ENCODE measurements around the gene BOLL.
"Not testable (repeated sequence)": the region's sequence is repeated elsewhere in the genome, so short reads cannot be mapped to it uniquely, and the experiment has no call there.

The BOLL gene

DNA sequence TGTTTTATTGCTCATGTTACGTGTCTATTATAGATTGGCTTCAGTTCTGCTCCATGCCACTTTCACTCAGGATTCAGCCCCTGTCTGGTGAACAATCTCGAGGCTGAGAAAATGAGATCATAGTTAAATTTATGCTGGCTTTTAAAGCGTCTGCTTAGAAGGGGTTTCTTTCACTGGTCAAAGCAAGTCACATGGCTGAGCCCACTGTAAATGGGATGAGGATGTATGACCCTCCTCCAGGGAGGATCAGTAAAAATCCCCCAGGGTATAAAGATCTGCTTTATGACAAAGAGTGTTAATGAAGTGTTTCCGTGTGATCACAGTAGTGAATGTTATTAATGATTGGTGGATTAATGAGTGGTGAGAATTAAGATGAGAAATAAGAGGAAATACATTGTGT, 13.1 kb upstream of the BOLL start:
- DNase-seq (ENCODE audit: low read depth in 2 of 2, low spot score in 1 of 2) = no peak

DNA sequence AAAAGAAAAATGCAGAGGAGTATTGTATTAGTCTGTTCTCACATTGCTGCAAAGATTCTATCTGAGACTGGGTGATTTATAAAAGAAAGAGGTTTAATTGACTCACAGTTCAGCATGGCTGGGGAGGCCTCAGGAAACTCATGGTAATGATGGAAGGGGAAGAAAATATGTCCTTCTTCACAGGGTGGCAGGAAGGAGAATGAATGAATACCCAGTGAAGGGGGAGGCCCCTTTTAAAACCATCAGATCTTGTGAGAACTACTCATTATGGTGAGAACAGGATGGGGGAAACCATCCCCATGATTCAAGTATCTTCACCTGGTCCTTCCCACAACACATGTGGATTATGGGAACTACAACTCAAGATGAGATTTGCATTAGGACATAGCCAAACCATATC, 10.2 kb upstream of the BOLL start:
- DNase-seq (ENCODE audit: low read depth in 2 of 2, low spot score in 1 of 2) = no peak

DNA sequence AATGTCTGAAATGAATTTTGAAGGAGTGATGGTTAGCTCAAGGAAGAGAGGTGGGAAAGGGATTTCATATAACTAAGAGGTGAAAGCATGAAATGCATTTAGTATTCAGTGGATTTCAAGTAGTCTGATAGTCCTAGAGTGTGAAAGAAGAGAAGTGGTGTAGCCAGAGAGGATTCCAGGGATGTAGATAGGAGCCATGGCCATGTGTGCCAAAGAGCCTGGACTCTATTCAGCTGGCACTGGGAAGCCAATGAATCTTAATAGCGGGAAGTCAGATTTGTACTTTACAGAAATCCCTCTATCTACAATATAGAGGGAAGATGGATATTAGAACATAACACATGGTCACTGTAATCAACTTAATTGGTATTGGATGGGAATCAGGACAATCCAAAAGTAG, 8.3 kb upstream of the BOLL start:
- no peak for DNase-seq (ENCODE audit: low read depth in 2 of 2, low spot score in 1 of 2)

DNA sequence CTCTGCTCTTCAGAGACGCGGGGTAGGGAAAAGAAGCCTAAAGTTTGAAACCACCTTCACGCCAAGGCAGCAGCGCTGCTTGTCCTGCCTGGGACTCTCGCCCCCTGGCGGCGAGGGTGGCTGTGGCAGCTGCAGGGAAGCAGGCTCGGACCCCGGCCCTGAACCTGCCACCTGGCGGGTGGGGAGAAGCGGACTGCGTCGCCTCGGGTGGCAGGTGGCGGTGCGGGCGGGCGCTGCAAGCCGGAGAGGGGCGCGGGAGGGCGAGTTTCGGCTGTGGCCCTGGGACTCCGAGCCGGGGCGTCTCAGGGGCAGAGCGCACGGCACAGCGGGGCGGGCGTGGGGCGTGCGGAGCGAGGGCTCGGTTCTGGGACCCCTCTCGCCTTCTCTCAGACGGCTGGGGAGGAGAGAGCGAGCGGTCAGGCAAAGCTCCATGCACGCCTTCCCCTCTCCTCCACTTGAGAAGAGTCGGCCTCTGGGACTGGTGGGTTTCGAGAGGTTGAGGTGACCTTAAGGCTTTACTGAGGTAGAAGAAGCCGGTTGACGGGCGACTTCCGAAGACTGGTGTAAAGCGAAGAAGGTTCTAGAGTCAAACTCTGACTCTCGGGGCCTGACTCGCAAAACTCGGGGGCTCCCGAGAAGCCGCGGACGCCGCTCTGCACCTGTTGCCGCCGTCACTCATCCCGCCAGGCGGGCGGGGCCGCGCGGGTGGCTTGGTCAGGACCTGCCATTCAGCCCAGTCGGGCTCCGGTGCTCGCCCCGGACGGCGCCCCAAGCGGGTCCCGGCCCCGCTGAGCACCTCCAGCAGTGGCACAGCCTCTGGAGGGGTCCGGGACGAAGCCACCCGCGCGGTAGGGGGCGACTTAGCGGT, 1.1 kb upstream of the BOLL start:
- no peak for DNase-seq (ENCODE audit: low read depth in 2 of 2, low spot score in 1 of 2)

DNA sequence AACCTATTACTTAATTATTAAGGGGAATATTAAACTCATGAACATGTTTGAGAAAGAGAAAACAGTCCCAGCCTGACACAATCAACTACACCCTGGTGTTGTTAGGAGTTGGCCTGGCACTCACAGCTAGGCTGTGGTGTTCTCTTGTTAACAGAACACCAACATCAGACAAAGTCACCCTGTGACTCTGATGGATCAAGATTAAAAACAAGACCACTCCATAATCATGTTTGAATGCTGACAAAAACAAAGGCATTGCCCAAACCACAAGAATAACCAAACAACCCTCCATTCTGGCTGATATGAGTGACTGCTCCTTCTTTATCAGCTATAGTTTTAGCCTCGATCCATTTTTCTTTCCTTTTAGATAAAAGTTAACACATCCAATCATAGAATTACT, 3.0 kb downstream of the BOLL start:
- no peak for DNase-seq (ENCODE audit: low read depth in 2 of 2, low spot score in 1 of 2)

DNA sequence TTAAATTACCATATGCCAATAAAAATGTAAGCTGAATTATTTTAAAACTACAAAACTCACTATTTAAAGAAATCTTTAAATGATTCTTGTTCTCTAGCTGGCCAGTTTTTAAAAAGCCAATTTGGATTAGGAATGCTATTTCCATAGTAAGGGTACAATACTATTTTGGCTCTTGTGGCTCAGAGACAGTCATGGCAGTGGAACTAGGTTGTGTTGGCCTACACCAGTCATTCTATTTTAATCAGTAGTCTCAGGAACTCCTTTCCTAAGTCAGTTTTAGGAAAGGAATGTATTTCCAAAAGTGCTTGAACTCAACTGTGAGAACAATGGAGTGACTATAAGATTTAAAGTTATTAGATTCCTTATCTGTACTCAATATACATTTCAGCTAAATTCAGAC, 5.9 kb downstream of the BOLL start:
- no peak for DNase-seq (ENCODE audit: low read depth in 2 of 2, low spot score in 1 of 2)

DNA sequence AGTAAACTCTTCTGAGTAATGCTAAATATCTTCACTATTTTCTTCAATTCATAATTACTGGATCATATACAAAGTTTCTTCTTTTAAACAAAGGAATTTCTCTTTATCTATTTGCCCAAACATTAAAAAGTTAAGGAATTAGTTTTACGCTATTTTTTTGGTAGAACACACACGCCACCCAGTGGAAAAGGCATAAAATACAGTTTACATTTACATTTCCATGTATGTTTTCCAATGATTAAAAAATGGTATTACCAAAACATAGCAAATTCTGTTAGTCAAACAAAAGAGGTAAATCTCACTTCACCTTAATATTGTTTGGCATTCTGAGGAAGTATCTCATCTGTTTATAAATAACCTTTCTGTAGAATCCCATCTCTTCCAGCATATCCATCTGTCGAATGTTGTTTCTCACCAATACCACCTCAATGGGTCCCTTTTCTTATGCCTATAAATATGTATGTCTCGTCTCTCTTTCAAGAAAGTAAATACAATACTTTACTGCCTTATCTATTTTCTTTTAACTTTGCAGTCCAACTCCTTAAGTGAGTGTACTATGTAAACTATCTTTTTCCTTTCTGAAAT, 7.2 kb downstream of the BOLL start:
- no peak for DNase-seq (ENCODE audit: low read depth in 2 of 2, low spot score in 1 of 2)

DNA sequence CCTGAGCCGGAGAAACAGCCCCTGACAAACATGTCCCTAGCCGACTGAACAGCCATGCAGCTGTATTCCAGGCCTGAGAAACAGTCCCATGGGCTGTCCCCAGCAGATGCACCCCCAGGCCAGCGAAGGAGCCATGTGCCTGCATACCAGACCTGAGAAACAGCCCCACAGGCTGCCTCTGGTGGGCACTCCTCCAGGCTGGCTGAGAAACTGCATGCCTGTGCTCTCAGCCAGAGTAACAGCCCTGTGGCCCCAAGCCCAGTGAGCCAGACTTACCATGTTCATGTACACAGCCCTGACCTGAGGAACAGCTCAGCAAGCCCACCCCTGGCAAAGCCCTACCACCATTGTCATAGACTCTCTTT, 24.8 kb downstream of the BOLL start:
- DNase-seq (ENCODE audit: low read depth in 2 of 2, low spot score in 1 of 2) = no peak

DNA sequence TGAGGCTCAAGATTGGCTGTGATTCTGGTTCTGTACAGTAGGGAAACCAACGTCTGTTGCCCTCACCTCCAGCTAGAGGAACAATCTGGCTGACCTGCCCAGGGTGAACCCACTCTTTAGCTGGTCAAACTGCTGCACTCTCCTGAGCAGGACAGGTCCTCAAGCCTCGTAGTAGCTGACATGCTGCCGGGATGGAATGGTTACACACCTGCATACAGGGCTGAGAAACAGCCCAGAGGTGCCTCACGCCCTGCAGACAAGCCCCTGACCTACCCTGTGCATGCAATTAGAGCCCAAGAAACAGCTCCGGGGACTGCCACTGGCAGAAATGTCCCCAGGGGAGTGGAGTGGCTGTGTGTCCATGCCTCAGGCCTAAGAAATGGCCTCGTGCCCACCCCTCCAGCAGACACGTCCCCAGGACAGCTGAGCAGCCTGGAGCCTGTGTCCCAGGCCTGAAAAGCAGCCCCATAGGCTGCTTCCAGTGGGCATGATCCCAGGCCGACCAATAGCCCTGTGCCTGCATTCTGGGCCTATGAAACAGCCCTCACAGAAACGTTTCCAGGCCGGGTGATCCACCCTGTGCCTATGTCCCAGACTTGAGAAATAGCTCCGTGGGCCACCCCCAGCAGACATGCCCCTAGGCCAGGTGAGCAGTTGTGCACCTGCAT, 25.4 kb downstream of the BOLL start:
- DNase-seq (ENCODE audit: low read depth in 2 of 2, low spot score in 1 of 2) = no peak

DNA sequence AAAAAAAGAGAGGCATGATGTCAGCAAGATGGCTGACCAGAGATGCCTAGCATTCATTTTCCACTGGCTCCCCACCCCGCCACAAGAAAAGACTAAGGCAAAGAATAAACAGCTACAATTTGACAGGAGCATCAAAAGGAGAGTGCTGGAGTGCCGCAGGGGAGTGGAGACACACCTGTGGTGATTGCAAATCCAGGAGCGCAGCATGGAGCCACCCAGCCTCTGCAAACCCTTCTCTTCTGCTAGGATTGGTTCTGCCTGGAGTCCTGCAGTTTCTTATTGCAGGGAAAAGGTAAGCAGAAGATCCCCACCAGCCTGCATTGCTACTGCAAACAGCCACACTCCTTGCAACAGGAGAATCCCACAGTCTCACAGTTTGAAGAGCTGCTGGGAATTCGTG, 26.1 kb downstream of the BOLL start:
- no peak for DNase-seq (ENCODE audit: low read depth in 2 of 2, low spot score in 1 of 2)

DNA sequence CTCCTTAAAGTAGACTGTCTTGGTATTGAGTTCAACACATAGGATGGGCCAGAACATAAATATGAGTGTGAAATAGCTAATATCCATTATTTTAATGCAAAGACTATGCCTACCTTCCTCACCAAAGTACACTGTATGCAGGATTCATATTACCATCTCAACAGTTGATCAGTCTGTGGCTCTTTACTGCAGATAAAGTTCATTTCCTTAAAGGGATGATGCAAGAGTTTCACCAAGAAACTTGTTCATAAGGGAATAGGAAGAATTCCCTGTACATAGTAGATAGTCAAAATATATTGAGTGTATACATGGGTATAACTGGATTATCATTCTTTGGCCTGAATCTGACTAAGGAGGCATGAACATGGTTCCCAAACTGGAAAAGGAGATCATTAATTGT, 44.9 kb downstream of the BOLL start:
- DNase-seq (ENCODE audit: low read depth in 2 of 2, low spot score in 1 of 2) = no peak

DNA sequence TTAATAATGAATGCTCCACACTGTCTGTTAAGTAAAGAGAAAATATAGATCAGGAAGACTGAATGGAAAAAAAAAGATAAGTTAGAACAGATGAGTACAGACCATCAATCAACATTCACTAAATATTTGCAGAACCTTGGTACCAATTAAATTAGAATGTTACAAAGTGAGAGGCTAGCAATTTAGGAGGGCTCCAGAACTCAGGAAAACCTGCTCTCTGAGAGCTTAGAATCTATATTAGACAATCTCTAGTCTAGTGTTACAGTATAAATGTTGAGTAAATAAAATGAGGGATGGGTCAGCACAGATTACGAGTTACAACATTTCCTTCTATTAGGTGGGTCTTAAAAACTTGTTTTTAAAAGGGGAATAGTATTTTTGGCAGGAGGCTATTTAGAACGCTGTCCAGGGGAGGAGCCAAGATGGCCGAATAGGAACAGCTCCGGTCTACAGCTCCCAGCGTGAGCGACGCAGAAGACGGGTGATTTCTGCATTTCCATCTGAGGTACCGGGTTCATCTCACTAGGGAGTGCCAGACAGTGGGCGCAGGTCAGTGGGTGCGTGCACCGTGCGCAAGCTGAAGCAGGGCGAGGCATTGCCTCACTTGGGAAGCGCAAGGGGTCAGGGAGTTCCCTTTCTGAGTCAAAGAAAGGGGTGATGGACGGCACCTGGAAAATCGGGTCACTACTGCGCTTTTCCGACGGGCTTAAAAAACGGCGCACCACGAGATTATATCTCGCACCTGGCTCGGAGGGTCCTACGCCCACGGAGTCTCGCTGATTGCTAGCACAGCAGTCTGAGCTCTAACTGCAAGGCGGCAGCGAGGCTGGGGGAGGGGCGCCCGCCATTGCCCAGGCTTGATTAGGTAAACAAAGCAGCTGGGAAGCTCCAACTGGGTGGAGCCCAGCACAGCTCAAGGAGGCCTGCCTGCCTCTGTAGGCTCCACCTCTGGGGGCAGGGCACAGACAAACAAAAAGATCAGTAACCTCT, 56.3 kb downstream of the BOLL start:
- DNase-seq (ENCODE audit: low read depth in 2 of 2, low spot score in 1 of 2) = not testable (repeated sequence)

DNA sequence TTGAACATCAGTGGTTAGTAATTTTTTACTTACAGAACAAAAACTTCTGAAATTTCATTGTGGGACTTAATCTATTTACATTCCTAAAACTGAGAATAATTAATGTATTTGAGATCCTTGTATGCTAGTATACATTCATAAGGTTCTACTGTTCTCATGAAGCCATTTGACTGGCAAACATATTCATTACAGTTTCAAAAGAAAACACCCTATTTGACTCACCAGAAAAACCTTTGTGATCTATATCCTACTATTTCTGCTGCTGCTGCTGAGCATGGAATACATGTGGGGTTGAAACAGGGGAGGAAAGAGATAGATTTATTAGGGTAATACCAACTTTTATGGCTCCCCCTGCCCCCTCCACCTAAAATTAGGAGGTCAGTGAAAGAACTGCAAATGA, 58.1 kb downstream of the BOLL start:
- no peak for DNase-seq (ENCODE audit: low read depth in 2 of 2, low spot score in 1 of 2)

DNA sequence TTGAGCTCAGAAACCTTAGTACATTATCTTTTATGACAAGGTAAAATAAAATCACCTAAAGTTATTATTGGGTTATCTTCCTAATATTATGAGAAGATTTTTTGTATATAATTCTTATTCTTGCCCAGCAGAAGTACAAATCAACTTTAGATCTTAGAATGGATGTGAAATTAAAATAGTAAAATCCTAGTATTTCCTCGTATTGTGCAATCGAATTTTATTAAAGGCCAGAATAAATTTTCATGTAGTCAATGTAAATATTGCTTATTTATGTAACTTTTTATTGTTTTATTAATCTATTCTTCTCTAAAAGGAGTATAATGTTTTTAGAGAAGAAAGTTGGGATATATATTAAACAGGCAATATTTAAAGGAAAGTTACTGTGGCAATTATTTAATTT, 67.3 kb downstream of the BOLL start:
- DNase-seq (ENCODE audit: low read depth in 2 of 2, low spot score in 1 of 2) = no peak

DNA sequence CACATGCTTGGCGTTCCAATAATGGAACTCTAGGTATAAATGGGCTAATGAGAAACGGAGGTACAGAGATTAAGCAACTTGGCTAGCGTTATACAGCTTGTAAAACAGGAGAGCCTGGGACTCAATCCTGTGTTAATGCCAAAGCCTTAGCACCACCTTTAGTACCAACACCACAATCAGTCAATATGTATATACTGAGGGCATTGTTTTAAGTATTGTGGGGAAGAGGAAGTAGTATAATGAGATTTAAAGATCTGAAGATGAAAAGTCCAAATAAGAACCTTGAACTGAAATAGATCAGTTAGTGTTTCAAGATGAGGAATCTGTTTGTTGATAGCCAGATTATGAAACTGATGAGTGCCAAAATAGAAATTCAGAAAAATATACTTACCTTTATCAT, 71.8 kb downstream of the BOLL start:
- DNase-seq (ENCODE audit: low read depth in 2 of 2, low spot score in 1 of 2) = no peak

DNA sequence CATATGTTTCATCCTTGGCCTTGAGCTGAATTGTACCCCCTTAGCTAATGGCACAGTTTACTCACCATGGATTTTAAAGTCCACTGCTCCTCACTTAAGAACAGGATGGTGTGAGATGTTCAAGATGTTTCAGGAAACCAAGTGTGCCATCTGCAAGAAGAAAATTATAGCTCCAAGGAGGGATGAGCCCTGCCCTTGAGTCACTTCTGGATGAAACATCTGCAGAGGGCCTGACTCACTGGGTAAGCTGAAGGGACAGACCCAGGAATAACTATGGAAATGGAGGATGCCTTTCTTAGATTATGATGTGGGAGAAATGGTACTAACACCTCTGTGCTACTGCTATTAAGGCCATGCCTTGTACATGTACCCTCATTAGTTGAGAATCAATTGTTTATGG, 73.5 kb downstream of the BOLL start:
- no peak for DNase-seq (ENCODE audit: low read depth in 2 of 2, low spot score in 1 of 2)

DNA sequence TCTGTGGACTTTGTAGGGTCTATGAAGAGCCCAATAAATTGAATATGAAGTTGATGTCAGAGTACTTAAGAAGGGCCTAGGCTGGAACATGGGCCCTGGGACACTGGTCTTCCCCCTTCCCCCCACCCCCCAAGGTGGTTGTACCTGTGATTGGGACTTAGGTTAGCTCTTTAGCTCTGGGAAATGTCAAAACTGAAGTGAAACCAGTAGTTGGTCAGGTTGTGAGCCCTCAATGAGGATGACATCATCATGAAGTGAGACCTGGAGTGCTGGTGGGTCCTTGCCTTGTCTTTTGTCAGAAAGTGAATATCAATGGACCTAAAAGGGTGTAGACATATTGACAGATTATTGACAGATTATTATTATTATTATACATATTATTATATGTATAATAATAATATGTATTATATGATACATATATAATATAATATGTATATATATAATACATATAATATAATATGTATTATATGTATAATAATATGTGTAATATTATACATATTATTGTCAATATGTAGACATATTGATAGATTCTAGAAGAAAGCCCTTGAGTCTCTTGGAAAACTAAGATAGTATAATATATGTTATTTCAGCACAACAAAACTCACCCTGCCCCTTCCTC, 74.6 kb downstream of the BOLL start:
- no peak for DNase-seq (ENCODE audit: low read depth in 2 of 2, low spot score in 1 of 2)

DNA sequence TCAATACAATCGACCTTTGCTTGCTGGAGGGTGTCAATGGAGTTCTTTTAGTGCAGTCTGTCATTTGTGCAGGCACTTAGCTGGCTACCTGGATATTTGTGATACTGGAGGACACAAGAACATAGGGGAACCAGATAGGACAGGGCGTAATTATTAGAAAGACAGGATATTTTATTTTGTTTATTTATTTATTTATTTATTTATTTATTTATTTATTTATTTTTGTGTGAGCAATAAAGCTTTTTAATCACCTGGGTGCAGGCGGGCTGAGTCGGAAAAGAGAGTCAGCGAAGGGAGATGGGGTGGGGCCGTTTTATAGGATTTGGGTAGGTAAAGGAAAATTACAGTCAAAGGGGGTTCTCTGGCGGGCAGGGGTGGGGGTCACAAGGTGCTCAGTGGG, 76.0 kb downstream of the BOLL start:
- not testable (repeated sequence) for DNase-seq (ENCODE audit: low read depth in 2 of 2, low spot score in 1 of 2)

DNA sequence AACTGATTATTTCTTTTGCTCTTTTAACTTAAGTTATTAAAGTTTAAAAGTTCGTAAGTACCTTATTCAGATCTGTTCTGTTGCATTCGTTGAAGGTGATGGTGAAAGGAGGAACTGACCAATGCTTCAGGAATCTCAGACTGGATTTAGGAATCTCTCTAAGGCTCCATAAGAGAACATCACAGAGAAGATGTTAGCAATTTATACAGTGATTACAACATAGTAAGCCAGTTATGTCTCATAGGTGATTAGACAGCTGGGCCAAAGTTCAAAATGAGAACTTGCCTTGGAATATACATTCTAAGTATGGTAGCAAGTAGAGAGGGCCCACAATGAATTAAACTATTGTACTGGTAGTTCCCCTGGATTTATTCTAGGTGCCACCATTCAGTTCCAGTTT, 76.8 kb downstream of the BOLL start:
- DNase-seq (ENCODE audit: low read depth in 2 of 2, low spot score in 1 of 2) = no peak

DNA sequence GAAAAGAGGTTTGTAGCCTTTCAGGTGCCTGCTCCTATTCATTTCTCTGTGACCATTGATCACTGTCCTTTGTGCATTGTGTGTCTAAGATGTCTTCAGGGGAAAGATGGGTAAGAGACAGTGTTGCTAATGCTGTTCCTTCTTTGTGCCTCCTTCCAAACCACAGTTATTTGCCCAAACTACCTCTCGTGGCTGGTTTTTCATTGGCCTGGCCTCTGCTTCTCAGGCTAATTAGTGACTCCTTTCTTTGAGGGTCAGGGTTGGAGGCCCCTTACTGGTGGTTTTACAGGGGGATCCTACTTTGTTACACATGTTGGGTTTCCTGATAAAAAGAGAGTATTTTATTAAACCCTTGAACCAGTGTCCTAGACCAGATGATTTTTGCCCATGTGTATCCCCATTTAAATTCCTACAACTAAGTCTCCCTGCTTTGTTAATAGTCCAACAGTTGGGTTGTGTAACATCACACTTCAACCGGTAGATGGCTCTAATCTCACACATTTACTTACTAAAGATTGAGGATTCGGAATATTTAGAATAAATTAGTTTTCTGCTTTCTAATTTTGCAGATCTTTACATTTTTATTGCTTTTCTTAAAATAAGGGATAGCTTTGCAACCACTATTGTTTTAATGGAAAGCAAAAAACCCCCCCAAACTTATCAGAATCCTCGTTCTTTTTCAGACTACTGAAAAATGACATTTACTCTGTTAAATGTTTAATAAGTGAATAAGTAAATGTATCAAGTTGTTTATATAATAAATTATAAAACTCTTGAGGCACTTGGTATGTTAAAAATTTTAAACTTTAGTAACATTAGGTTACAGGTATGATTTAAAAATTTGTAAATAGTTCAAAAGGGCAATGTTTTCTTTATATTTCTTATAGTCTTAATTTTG, 77.6 kb downstream of the BOLL start:
- no peak for DNase-seq (ENCODE audit: low read depth in 2 of 2, low spot score in 1 of 2)
